T-helper 1 cell treated with Interleukin-12 subunit alpha and Interleukin-12 subunit beta and Interleukin-4 antibody, amounts not matched to agents 30 μg/mL and 1 μg/mL, for 36 hours (primary cell): Measurements from ENCODE around the gene MIS12.

Experiments
- H3K27ac Mint-ChIP-seq: one replicate; pipeline ENCODE4 v1.8.0; 2021; ENCODE audit warnings: mild to moderate bottlenecking, mixed read lengths
- H3K27me3 Mint-ChIP-seq: one replicate; pipeline ENCODE4 v1.8.0; 2021; ENCODE audit warnings: low read depth, mixed read lengths
- H3K36me3 Mint-ChIP-seq: one replicate; pipeline ENCODE4 v1.8.0; 2021; ENCODE audit warnings: low read depth, mixed read lengths
- H3K4me1 Mint-ChIP-seq: one replicate; pipeline ENCODE4 v1.8.0; 2021; ENCODE audit warnings: low read depth, mixed read lengths
- H3K4me3 Mint-ChIP-seq: one replicate; pipeline ENCODE4 v1.8.0; 2021; ENCODE audit warnings: mild to moderate bottlenecking, moderate library complexity, mixed read lengths
- H3K9me3 Mint-ChIP-seq: one replicate; pipeline ENCODE4 v1.8.0; 2021; ENCODE audit warnings: mixed read lengths

Gene MIS12

GRCh38 chr17:5536866-5537650 lies 50.7 kb downstream of the MIS12 start:
- peaks cover 43% of the 10 kb centered on the region for H3K36me3 Mint-ChIP-seq
- no peak overlapping the region for H3K4me3 Mint-ChIP-seq
- H3K9me3 Mint-ChIP-seq: no peaks in the 10 kb centered on the region
- H3K27ac Mint-ChIP-seq: no peak overlapping the region
- H3K27me3 Mint-ChIP-seq: no peaks in the 10 kb centered on the region
- H3K4me1 Mint-ChIP-seq: peaks cover 2% of the 10 kb centered on the region

- Mint-ChIP-seq H3K4me3 (no peak overlapping the region), H3K36me3 (peaks cover 48% of the 10 kb centered on the region), H3K27me3 (no peaks in the 10 kb centered on the region), H3K9me3 (no peaks in the 10 kb centered on the region), H3K27ac (no peak overlapping the region), H3K4me1 (peaks cover 2% of the 10 kb centered on the region)
Observed at GRCh38 chr17:5539286-5539685, 52.9 kb downstream of the MIS12 start.

DNA sequence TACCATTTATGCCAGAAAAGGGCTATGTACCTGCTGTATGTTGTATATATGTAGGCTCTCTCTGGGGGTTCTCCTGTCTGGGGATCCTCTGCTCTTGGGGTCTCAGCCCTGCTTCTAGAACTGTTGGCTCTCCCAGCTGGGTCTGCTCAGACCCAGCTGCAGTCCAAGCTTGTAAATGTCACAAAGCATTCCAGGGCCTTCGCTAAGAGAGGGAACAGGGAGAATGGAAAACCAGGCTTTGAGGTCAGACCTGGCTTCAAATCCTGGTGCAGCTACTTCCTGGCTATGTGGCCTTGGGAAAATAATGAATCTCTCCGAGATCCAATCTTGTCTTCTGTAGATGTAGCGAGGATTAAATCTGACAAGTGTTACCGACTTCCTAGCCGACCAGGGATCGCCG lies 54.0 kb downstream of the MIS12 start:
- H3K27me3 Mint-ChIP-seq: no peaks in the 10 kb centered on the region
- H3K4me3 Mint-ChIP-seq: no peak overlapping the region
- H3K27ac Mint-ChIP-seq: no peak overlapping the region
- peaks cover 2% of the 10 kb centered on the region for H3K4me1 Mint-ChIP-seq
- peaks cover 52% of the 10 kb centered on the region for H3K36me3 Mint-ChIP-seq
- no peaks in the 10 kb centered on the region for H3K9me3 Mint-ChIP-seq
